KBM-7 (cell line): ENCODE data around the gene AP3S2.
A peak's percentile ranks its signal among the peaks of the same experiment; 100 is the strongest.
"Not testable (repeated sequence)": the region's sequence is repeated elsewhere in the genome, so short reads cannot be mapped to it uniquely, and the experiment has no call there.

Experiments
- DNase-seq: peaks from one replicate; pipeline ENCODE4 v3.0.0-alpha.2; 2015
- in situ Hi-C: fragments of 300-500 bp; cut with MboI; formaldehyde crosslinking; loops from 2 replicates; pipeline ENCODE4 v1.14.3; 2020; ENCODE audit warnings: low sequenced_read_pairs, low pct_unique_long_range_greater_than_20kb, mixed read lengths

AP3S2 gene

GRCh38 chr15:89845305-89845893 lies 48.4 kb downstream of the AP3S2 start:
- DNase-seq: no peak
- in situ Hi-C loops: no loop called here

DNA sequence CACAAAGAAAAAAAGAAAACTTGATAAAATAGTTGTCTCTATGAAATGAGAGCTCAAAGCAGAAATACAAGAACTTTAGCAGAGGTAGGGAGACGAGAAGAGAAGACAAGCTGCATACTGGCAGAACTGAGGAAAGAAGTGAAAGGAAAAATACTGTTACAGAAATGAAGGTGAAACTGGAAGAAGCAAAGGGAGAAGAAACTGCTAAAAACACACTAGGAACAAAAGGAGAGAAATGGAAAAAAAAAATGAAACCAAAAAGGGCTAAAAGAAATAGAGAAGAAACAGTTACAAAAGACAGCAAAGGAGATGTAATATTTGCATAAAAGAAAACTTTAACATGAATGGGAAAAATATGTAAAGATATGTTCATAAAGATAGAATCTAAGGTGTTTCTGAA lies 51.8 kb downstream of the AP3S2 start:
- DNase-seq: no peak
- in situ Hi-C loops: no loop called here

GRCh38 chr15:89841306-89841705 lies 52.5 kb downstream of the AP3S2 start:
- DNase-seq: no peak
- in situ Hi-C loops: no loop called here

DNA sequence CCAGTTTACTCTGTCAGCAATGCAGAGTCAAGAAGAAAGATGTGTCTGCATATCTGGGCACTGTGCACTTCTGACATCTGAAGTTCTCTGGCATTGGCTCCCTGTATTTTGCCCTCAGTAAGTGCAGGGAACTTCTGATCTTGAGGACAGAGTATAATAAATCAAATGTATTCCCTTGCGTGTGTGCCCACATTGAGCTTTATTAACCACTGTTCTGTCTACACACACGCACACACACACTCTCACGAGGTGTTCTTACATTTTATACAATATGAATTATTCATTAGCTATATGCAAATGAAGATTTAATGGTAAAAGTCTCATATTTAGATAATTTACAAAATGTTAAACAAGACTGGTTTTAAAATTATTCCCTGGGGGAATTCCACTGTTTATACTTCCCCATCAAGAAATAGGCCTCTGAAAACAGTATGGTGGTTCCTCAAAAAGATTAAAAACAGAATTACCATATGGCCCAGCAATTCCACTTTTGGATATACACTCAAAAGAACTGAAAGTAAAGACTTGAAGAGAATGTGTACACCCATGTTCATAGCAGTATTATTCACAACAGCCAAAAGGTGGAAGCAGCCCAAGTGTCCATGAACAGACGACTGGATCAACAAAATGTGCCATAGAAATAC lies 54.5 kb downstream of the AP3S2 start:
- in situ Hi-C loops: no loop called here
- no peak for DNase-seq

DNA sequence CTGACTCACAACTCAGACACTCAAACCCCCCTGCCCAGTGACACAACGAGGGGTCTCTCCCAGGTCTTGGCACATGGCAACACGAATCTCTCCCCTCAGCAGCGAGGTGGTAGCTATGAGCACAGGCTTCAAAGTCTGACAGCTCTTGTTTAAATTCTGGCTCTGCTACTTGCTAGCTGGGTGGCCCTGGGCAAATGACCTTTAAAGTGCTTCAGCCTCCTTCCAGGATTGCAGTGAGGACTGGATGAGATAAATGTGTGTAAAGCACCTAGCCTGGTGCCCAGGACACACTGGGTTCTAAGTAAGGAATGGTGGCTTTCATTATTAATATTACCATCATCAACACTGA lies 56.0 kb downstream of the AP3S2 start:
- in situ Hi-C loops: no loop called here

DNA sequence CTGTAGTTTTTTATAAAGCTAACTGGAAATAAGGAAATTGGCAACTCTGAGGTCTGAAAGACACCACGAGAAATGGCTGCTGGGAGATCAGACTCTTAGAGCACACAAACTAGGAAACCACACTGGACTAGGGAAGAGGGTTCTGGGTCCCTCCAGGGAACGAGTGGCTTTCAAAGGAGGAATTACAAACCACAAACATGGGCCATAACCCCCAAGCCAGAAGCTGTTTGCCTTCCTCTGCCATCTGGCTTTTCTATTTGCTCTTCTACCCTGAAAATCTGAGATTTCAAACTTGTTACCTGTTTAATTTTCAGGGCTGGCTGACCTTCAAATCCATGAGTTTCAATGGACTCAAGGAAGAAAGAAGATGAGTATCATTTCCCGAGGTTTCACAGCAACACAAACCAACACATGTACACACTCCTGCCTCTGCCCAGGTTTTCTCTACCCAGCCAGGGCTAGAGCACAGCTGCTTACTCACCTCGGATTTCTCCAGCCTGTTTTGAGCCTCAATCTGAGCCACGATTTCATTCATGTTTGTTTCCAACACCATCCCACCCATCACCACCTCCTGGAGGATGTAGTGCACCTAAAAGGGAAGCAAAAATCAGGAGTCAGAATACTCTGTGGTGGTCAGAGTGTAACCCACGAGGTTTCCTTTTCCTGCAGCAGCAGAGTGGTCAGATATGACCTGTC lies 56.5 kb downstream of the AP3S2 start:
- in situ Hi-C loops: no loop called here
- peak; percentile 76 for DNase-seq

More for the DNA sequence above, 56.0 kb downstream of the AP3S2 start:
- no peak for DNase-seq

DNA sequence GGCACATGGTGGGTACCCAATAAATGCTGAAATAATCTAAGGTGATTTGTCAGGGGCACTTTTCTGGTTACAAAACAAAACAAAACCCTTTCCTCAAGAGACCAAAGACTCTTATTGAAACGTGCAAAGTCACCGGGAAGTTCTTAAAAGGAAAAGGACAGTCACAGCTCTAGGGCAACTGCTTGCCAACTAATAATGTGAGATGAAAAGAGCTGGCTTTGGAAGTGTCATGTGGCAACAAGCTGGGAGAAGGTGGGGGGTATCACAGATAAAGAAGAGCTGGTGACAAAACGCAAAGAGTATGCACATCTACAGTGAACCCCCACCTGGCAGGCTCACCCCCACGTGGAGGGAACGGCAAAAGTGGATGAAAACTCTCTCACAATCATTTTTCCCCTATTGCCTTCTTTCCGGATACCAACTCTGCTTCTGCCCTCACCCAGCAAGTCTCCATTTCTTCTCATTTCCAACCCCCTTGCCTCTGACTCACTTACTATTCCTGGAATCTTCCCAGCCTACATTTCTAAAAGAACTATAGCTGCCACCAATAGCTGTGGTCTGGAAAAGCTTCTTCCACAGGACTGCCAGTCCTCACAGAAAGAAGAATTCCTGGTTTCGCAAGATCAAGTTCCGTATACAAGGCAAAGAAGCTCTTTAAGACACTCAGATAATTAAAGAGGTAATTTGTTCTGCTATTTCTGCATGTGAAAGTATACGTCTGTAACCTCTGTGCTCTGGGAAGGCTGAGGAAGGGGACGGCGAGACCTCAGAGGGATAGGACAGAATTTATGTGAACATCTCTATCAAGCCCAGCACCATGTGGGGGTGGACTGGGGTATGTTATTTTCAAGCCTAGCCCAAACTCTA lies 57.3 kb downstream of the AP3S2 start:
- DNase-seq: no peak
- in situ Hi-C loops: no loop called here

- DNase-seq: no peak
- in situ Hi-C loops: no loop called here
These were observed 58.6 kb downstream of the AP3S2 start for GRCh38 chr15:89835176-89835564.

- in situ Hi-C loops, DNase-seq: not testable (repeated sequence)
These were observed 59.2 kb downstream of the AP3S2 start for GRCh38 chr15:89834465-89835175.

GRCh38 chr15:89833966-89834365 lies 59.8 kb downstream of the AP3S2 start:
- in situ Hi-C loops: no loop called here
- no peak for DNase-seq

DNA sequence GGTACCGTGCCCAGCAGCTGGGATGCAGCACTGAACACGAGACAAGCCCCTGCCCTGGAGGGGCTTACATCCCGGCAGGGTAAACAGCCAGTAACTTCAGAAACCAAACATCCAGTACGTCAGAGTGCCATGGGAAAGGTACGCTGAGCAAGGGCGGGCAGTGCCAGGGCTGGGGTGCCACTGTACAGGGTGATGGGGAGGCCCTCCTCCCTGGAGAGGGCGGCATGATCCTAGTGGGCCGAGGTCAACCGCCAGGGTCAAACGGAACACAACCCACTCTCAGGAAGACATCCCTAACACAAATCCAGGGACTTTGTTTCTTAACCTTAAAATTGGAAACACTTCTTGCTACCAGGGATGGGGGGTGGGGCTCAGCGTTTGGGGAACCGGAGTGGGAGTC lies 63.2 kb downstream of the AP3S2 start:
- no peak for DNase-seq
- in situ Hi-C loops: no loop called here

DNA sequence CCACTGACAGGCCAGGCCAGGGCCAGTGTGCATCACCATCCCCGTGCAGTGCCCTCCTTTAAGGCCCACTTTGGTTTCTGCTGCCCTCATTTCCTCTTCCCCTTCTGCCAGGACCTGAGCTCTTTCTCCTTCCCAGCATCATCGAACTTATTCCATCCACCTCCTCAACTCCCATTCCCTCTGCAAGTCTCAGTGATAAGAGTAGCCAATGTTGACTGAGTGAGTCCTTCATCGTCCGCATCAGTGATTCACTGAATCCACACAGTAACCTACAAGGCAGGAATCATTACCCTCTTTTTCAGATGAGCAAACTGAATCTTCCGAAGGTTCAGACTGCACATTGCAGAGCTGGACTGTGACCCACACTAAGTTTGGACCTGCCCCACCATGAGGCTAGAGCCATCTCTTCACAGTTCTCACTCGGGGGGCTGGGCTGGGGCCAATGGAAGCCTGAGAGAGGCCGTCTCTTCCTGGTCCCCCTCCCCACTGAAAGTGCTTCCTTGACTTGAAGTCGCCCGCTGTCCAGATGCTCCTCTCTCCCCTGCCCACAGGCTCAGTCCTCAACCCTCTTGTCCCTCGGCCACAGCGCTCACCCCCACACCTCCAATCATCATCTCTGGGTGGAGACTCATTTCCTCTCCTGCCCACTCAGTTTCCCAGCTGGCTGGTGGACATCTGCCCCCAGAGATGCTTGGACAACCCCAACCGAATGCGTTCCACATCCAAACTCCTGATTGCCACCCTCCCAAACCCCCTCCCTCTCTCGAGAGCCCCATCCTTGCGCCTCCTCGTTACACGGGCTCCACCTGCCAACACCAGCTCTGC lies 64.0 kb downstream of the AP3S2 start:
- no peak for DNase-seq
- in situ Hi-C loops: no loop called here

- in situ Hi-C loops: no loop called here
- DNase-seq: no peak
These were observed 64.6 kb downstream of the AP3S2 start for GRCh38 chr15:89829161-89829560.

DNA sequence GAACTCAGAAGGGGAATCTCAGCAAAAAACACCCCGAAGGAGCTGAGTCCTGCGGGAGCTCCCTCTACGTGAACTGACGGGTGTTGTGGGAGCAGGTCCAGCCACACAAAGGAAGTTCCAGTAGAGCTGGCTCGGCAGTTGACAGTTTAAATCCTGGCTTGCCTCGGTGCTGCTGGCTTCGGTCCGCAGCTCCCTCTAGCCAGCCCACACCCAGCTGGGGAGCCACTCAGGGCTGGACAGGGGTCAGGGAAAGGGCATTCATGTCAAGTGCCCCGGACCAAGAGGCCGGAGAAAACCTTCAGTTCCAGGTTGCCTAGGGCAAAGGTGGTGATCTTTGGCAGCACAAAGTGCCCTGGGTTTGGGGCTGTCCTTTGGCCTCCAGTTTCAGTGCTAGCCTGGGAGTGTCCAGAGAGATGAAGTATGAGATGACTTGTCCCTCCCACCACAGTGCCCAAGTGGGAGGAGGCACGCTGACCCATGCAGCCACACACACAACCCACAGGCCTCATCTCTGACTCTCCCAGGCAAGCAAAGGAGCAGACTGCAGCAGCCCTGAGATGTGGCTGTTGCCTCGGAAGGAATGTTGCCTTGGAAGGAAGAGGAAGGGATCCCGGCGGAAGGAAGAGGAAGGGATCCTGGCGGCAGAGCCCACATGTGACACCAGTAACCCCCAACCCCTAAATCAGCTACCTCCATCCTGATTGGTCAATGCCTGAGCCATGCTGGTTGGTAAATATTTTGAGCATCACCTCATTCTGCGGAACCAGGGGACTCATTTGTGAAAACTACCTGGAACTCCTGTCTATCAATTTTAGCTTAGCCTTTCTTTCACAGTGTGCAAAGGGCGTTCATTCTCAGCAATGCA lies 65.3 kb downstream of the AP3S2 start:
- DNase-seq: no peak

DNA sequence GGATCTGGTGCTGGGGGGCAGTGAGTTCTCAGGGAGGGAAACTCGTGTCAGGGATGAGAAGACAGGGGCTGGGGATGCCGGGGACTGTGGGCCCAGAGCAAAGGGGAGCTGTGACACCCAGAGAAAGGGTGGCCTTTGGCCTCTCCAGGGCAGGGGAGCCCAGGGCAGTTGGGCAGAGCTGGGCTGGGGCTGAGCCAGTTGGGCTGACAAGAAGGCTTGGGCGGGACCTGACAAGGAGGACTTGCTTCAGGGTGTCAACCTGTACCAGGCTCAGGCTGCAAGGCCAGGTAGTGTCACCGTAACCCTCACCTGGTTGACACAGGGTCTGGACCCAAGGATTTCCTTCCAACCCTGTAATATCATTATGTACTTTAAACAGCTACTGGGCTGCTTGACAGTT lies 66.0 kb downstream of the AP3S2 start:
- DNase-seq: no peak
- in situ Hi-C loops: no loop called here

More for the DNA sequence above, 65.3 kb downstream of the AP3S2 start:
- in situ Hi-C loops: no loop called here

DNA sequence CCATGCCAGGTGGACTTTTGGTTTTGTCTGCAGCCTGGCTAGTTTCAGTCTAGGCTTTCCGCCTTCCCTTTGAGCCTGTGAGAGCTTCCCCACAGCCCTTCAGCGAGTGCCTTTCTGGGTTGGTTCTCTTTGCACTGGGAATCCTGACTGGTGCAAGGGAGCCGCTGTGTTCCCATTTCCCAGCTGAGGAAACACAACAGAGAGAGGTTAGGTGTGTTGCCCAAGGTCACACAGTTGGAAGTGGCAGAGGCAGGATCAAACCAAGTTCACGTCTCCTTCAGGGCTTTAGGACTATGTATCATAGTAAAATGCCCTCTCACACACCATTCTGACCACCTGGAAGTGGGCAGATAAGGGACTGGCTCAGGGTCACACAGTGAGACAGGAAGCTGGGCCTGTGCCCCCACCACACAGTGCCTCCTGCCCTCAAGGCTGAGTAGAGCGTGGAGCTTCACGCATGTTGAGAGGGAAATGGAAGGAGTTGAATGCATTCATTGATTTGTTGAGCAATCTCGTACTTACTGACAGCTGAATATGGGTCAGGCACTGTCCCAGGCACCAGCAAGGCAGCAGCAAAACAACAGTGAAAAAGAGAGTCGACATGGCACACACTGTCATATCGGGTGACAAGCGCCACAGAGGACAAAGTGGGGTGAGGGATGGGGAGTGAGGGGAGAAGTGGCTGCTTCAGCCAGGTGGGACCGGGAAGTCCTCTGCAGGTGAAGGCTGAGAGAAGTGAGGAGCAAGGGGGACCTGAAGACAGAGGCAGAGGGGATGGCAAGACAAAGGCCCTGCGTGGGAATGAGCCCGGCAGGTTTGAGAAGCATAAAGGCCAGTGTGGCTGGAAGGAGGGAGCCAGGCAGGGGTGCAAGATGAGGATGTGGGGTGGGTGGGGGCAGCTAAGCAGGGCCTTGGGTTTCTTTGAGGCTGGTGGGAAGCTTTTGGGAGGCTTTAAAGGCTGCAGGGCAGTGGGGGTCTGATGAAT lies 66.8 kb downstream of the AP3S2 start:
- in situ Hi-C loops: no loop called here
- no peak for DNase-seq
